ENCODE measurements around the gene MAN1A2.
"Not testable (repeated sequence)": the region's sequence is repeated elsewhere in the genome, so short reads cannot be mapped to it uniquely, and the experiment has no call there.

MAN1A2 gene

GRCh38 chr1:117403597-117403996, 36.3 kb downstream of the MAN1A2 start:
- no peak for DNase-seq

DNA sequence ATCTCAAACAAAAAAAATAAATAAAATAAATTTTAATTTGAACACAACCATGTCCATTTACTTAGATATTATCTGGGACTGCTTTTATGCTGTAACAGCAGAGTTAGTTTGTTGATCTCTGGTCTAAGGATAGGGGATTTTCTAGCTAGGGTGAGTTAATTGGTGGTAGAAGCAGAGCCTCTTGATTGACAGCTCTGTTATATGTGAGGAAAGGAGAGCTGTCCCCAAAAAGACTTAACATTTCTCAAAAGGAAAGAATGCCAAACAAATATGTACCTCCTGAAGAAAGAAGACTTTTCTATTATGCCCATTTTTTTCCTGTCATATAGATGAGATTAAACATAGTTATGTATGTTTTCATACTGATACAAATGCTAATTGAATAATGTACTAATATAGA, 37.8 kb downstream of the MAN1A2 start:
- DNase-seq = no peak

DNA sequence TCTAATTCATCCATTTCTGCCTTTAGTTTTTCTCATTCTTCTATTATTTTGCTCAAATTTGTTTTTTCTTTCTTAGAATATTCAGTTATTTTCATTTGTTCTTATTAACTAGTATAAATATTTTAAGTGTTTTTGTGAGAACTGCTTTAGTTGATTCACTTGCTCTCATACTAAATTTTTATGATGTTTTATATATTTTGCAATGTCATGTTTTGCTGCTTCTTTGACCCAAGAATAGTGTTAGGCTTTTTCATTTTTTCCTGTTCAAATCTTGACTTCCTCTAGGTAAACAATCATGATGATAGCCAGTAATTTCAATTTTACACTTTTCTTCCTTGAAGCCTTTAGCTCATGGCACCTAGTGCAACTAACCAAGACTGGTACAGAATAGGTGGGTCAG, 45.2 kb downstream of the MAN1A2 start:
- DNase-seq = no peak

GRCh38 chr1:117413412-117413811, 46.2 kb downstream of the MAN1A2 start:
- DNase-seq = no peak

- DNase-seq = no peak
Measured at GRCh38 chr1:117414943-117415342, 47.7 kb downstream of the MAN1A2 start.

- no peak for DNase-seq
Measured at GRCh38 chr1:117416004-117416403, 48.8 kb downstream of the MAN1A2 start.

DNA sequence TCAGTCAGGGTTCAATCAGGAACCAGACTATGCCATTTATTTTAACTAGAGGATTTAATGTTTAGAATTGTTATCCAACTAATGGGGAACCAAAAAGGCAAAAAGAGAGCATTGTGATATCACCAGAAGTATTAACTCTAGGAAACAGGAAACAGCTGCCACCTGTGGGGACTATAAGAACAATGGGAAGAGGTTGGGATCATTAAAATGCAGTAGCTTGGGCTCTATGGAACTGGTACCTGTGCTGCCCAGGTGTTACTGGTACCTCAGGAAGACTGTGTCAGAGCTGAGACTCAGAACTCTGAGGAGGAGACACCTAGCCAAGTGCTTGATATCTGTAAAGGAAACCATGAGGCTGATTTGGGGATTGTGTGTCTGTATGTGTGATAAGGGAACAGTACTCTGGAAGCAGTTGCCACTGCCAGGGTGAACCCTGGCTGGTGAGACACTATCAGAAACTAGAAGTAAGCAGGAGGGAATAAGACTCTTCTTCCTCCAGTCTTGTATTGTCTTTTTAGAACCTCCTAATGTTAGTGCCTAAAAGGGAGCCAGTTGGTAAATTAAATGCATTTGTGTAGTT, 49.4 kb downstream of the MAN1A2 start:
- DNase-seq = no peak

DNA sequence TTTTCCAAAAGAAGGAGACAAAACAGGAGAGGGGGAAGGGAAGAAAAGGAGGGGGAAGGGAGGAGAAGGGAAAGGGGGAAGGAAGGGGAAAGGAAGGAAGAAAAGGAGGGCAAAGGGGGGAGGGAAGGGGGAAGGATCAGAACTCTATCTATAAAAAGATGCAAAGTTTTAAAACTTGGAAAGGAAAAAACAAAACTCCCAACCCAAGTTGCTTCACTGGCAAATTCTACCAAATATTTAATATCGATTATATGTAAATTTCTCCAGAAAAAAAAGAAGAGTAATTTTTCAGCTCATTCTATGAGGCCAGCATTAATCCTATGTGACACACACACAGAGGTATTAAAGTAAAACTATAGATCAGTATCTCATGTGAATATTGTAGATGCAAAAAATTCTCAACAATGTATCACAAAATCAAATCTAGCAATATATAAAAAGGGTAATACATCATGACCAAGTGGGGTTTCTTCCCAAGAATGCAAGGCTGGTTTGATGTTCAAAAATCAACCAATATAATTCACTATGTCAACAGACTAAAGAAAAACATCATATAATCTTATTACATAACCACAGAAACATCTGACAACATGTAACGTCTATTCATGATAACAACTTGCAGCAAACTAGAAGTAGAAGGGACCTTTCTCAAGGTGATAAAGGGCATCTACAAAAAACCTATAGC, 57.9 kb downstream of the MAN1A2 start:
- DNase-seq = no peak

DNA sequence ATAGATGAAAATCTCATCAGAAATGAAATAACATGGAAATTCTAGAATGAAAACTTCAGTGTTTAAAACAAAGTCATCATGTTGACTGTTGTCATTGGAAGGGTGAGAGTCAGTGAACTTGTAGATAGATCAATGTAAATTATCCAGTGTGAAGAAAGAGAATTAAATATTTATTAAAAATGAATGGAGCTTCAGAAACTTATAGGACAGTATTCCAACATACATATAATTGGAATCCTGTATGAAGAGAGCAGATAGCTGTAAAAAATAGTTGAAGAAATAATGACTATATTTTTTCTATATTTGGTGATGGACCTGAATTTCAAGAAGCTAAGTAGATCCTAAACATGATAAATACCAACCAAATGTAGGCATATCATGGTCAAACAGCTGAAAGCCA, 60.0 kb downstream of the MAN1A2 start:
- DNase-seq = no peak

DNA sequence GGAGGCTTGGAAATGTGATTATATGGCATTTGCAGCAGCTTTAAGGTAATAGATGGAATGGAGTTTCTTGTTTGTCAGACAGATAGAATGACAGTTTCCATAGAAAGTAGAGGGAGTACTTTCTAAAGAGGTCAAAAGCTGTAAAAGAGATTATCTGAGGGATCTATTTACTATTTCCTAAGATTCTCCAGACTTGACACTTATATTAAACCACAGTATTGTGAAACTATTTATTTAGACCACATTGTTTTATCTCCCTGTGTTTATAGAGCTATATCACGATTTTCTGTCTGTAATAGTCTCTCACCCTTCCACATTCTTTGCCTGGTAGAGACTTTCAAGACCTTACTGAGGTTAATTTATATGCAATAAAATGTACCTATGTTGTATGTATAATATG, 66.7 kb downstream of the MAN1A2 start:
- no peak for DNase-seq

GRCh38 chr1:117436513-117436912, 69.3 kb downstream of the MAN1A2 start:
- no peak for DNase-seq

GRCh38 chr1:117447661-117448060, 80.4 kb downstream of the MAN1A2 start:
- DNase-seq = no peak

DNA sequence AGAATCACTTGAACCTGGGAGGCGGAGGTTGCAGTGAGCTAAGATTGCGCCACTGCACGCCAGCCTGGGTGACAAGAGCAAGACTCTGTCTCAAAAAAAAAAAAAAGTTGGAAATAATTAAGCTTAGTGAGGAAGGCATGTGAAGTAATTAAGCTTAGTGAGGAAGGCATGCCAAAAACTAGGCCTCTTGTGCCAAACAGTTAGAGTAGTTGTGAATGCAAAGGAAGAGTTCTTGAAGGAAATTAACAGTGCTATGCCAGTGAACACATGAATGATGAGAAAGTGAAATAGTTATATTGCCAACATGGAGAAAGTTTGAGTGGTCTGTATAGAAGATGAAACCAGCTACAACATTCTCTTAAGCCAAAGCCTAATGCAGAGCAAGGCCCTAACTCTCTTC, 85.0 kb downstream of the MAN1A2 start:
- no peak for DNase-seq

DNA sequence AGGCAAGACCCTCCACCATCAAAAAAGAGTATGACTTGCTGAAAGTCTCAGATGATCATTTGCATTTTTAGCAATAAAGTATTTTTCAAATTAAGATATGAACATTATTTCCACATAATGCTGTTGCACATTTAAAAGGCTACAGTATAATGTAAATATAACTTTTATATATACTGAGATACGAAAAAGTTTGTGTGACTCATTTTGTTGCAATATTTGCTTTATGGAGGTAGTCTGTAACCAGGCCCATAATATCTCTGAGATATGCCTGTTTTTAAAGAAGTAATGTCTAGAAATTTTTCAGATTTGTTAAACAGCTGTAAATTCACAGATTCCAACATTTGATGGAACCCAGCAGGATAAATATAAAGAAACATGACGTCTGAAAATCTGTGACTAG, 86.7 kb downstream of the MAN1A2 start:
- no peak for DNase-seq

DNA sequence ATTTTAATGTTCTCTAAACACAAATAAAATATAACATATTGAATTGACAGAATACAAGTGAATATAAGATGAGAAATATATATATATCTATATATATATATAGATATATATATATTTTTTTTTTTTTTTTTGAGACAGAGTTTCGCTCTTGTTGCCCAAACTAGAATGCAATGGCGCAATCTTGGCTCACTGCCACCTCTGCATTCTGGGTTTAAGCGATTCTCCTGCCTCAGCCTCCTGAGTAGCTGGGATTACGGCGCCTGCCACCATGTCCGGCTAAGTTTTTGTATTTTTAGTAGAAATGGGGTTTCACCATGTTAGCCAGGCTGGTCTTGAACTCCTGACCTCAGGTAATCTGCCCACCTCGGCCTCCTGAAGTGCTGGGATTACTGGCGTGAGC, 91.2 kb downstream of the MAN1A2 start:
- DNase-seq = not testable (repeated sequence)

- no peak for DNase-seq
Measured at GRCh38 chr1:117466761-117467160, 99.5 kb downstream of the MAN1A2 start.

- DNase-seq = no peak
Measured at GRCh38 chr1:117467336-117467735, 100.1 kb downstream of the MAN1A2 start.

GRCh38 chr1:117473063-117473462, 105.8 kb downstream of the MAN1A2 start:
- no peak for DNase-seq

DNA sequence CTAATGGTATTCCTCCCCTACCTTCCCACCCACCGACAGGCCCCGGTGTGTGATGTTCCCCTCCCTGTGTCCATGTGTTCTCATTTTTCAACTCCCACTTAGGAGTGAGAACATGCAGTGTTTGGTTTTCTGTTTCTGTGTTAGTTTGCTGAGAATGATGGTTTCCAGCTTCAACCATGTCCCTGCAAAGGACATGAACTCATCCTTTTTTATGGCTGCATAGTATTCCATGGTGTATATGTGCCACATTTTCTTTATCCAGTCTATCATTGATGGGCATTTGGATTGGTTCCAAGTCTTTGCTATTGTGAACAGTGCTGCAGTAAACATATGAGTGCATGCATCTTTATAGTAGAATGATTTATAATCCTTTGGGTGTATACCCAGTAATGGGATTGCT, 108.2 kb downstream of the MAN1A2 start:
- not testable (repeated sequence) for DNase-seq

- no peak for DNase-seq
Measured at GRCh38 chr1:117479086-117479485, 111.8 kb downstream of the MAN1A2 start.

- no peak for DNase-seq
Measured at GRCh38 chr1:117481410-117481809, 114.2 kb downstream of the MAN1A2 start.

DNA sequence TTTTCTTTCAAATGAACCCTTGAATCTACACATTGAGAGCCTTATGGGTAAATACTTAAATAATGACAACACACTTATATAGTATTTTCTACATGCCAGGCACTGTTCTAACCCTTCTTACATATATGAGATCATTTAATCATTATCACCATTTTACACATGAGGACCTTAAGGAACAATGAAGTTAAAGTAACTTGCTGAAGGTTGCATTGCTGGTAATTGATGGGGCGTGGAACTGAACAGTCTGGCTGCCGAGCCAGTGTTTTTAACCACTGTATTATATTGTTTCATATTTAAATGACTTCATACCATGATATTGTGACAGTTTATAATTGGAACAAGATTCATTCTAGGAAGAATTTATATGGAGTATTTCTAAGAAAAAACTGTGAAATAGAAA, 126.7 kb downstream of the MAN1A2 start:
- DNase-seq = no peak

DNA sequence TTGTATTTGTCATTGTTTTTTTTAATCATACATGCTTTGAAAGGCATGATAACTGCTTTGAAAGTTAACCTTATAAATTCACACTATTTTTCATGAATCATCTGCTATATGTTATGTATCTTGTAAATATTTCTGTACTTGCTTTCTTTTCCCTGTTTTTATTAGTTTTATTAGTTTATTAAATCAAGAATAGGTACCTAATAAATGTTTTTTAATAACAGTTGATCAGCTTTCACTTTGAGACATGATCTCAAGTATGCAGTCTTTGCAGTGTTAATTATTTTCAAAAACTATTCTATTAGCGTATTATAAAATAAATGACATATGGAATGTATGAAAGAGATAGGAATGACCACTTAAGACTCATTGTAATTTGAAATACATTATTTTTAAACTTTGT, 127.8 kb downstream of the MAN1A2 start:
- no peak for DNase-seq

- no peak for DNase-seq
Measured at GRCh38 chr1:117499071-117499470, 131.8 kb downstream of the MAN1A2 start.

- DNase-seq = no peak
Measured at GRCh38 chr1:117500584-117500983, 133.3 kb downstream of the MAN1A2 start.

Data from NCI-H1048 (cell line).